Stomach (tissue), 9 donors: Measurements from ENCODE around the gene AAMP. TPM values are rescaled to one million over a fixed set of nuclear protein-coding genes. Genes with fewer than 3 reads are reported as not detected.
A peak's percentile ranks its signal among the peaks of the same experiment; 100 is the strongest.

Source experiments
- DNase-seq, 2 donors: peaks; one replicate each; pipeline versions ENCODE4 v3.0.0 to v3.0.0-alpha.2; 2013 to 2019
- H3K27ac ChIP-seq, 5 donors: fragments of 200-600 bp in 4 of 5; sonication (generic) in 4 of 5; one replicate each; pipeline ENCODE4 v1.5.1; 2013 to 2019; ENCODE audit warnings: mild to moderate bottlenecking in 1 of 5, moderate library complexity in 1 of 5
- H3K27me3 ChIP-seq, 3 donors: fragments of 200-600 bp; sonication (generic); one replicate each; pipeline ENCODE4 v1.5.1; 2017 to 2019; ENCODE audit warnings: mixed run types in 1 of 3
- H3K36me3 ChIP-seq, 4 donors: fragments of 200-600 bp; sonication (generic); 1 replicate in 3 of 4; 2 replicates in 1 of 4; pipeline ENCODE4 v1.5.1; 2016 to 2019
- H3K4me1 ChIP-seq, 4 donors: fragments of 200-600 bp; sonication (generic); one replicate each; pipeline ENCODE4 v1.5.1; 2016 to 2019
- H3K4me3 ChIP-seq, 4 donors: fragments of 200-600 bp; sonication (generic) in 3 of 4; one replicate each; pipeline ENCODE4 v1.5.1; 2016 to 2019; ENCODE audit warnings: mild to moderate bottlenecking in 1 of 4
- H3K9me3 ChIP-seq, 4 donors: fragments of 200-600 bp; sonication (generic); one replicate each; pipeline ENCODE4 v1.5.1; 2016 to 2019
- CTCF ChIP-seq, 7 experiments: fragments of 450-650 bp in 4 of 7; fragments of 200-600 bp in 3 of 7; sonication (generic) in 3 of 7; IDR thresholded peaks; one replicate each; pipeline ENCODE4 v1.5.1; 2016 to 2019; ENCODE audit warnings: antibody characterized with exemption in 7 of 7, control low read depth in 2 of 7, mild to moderate bottlenecking in 1 of 7
- EP300 ChIP-seq: sonication (generic); formaldehyde crosslinking; IDR thresholded peaks from one replicate; pipeline ENCODE4 v1.6.1; 2017; ENCODE audit warnings: antibody characterized with exemption
- POLR2A ChIP-seq, 4 donors: fragments of 450-650 bp; IDR thresholded peaks; one replicate each; pipeline ENCODE4 v1.6.1; 2016; ENCODE audit warnings: antibody characterized with exemption in 4 of 4, control low read depth in 2 of 4, mild to moderate bottlenecking in 1 of 4, moderate library complexity in 1 of 4
- POLR2AphosphoS5 ChIP-seq, 3 donors: sonication (generic); formaldehyde crosslinking; IDR thresholded peaks; one replicate each; pipeline ENCODE4 v1.6.1; 2016; ENCODE audit warnings: antibody characterized with exemption in 3 of 3
- WGBS, 5 donors: extraction: QIAGEN DNeasy Blood & Tissue Kit in 3 of 5; methylation state at CpG; one replicate each; pipeline versions ENCODE4 v1.1.5 to v1.1.7; 2013 to 2018; 5-methylcytosine and 5-hydroxymethylcytosine counted together
- intact Hi-C: fragments of 100-400 bp; cut with DNase I; formaldehyde crosslinking; loops from one replicate; pipeline ENCODE4 v1.15.1; 2023; ENCODE audit warnings: low total_unique reads
- polyA plus RNA-seq, 3 donors: library from polyadenylated mRNA; stranded (reverse); fragments of 200-250 nt; gene quantifications; one replicate each; pipeline ENCODE4 v1.2.3, GENCODE V29; 2013
- total RNA-seq, 5 donors: library from RNA; depleted of rRNA; stranded (reverse); fragments of >200 nt; gene quantifications; one replicate each; pipeline versions ENCODE4 v1.1.0 to v1.2.3, GENCODE V29; 2014 to 2016
- donor health status: healthy with polysubstance abuse.
- donor health status: Bipolar disorder and iron deficiency.
- donor health status: healthy.

The AAMP gene
- total and polyA plus RNA-seq, 8 donors: 82.6 to 218 (median 159) TPM

GRCh38 chr2:218223046-218223445, 46.9 kb downstream of the AAMP start:
- H3K4me1 ChIP-seq: peaks cover 53 to 98% (median 79%) of the 10 kb centered on the region in 4 donors
- TF ChIP-seq POLR2AphosphoS5 (IDR thresholded peaks at IDR 0.05): no peak
- no peak for TF ChIP-seq EP300
- no peak for TF ChIP-seq POLR2A (IDR thresholded peaks at IDR 0.05)
- no peak for TF ChIP-seq CTCF (IDR thresholded peaks at IDR 0.05)
- no peaks in the 10 kb centered on the region for H3K9me3 ChIP-seq
- intact Hi-C loops: no loop called here
- peaks cover 14 to 51% (median 46%) of the 10 kb centered on the region in 4 donors for H3K36me3 ChIP-seq
- no peak for DNase-seq
- no peaks in the 10 kb centered on the region for H3K27me3 ChIP-seq
- WGBS, 5 donors: 50 to 66% (median 59%) methylated on average over 5 of the region's 5 CpGs
- no peak overlapping the region for H3K4me3 ChIP-seq
- peak overlapping the region in 3 of 5 donors; percentile 5 to 35 (median 5) for H3K27ac ChIP-seq

- no peaks in the 10 kb centered on the region for H3K27me3 ChIP-seq
- H3K36me3 ChIP-seq: peaks cover 3 to 31% (median 25%) of the 10 kb centered on the region in 4 donors
- peaks cover 53 to 87% (median 79%) of the 10 kb centered on the region in 4 donors for H3K4me1 ChIP-seq
- WGBS, 5 donors: 38 to 50% (median 44%) methylated on average over 5 of the region's 5 CpGs
- peak overlapping the region in 1 of 4 donors; percentile 17 for H3K4me3 ChIP-seq
- intact Hi-C loops: no loop called here
- H3K27ac ChIP-seq: peak overlapping the region in 3 of 5 donors; percentile 9 to 38 (median 26)
- TF ChIP-seq POLR2A (IDR thresholded peaks at IDR 0.05) (no peak), POLR2AphosphoS5 (IDR thresholded peaks at IDR 0.05) (no peak), EP300 (no peak), CTCF (IDR thresholded peaks at IDR 0.05) (no peak)
- DNase-seq: peak in 1 of 2 donors; percentile 36
- no peaks in the 10 kb centered on the region for H3K9me3 ChIP-seq
Observed at GRCh38 chr2:218221000-218221399, 48.9 kb downstream of the AAMP start.

GRCh38 chr2:218219934-218220333, 50.0 kb downstream of the AAMP start:
- Histone ChIP-seq H3K9me3 (no peaks in the 10 kb centered on the region), H3K27me3 (no peaks in the 10 kb centered on the region), H3K36me3 (peaks cover 0 to 20% (median 15%) of the 10 kb centered on the region in 4 donors), H3K27ac (peak overlapping the region; percentile 59 to 99 (median 98)), H3K4me3 (peak overlapping the region; percentile 71 to 96 (median 94)), H3K4me1 (peaks cover 53 to 80% (median 74%) of the 10 kb centered on the region in 4 donors)
- WGBS, 5 donors: 15 to 54% (median 31%) methylated on average over 2 of the region's 2 CpGs
- no peak for DNase-seq
- intact Hi-C loops: no loop called here
- TF ChIP-seq POLR2A (IDR thresholded peaks at IDR 0.05) (no peak), CTCF (IDR thresholded peaks at IDR 0.05) (no peak), EP300 (no peak), POLR2AphosphoS5 (IDR thresholded peaks at IDR 0.05) (no peak)

- peak overlapping the region; percentile 54 to 99 (median 98) for H3K27ac ChIP-seq
- peak overlapping the region; percentile 71 to 96 (median 94) for H3K4me3 ChIP-seq
- H3K36me3 ChIP-seq: peaks cover 0 to 13% (median 4%) of the 10 kb centered on the region in 4 donors
- no peaks in the 10 kb centered on the region for H3K9me3 ChIP-seq
- H3K27me3 ChIP-seq: no peaks in the 10 kb centered on the region
- WGBS, 5 donors: 4 to 7% (median 7%) methylated on average over 4 of the region's 4 CpGs
- TF ChIP-seq POLR2AphosphoS5 (IDR thresholded peaks at IDR 0.05) (no peak), EP300 (no peak), POLR2A (IDR thresholded peaks at IDR 0.05) (no peak), CTCF (IDR thresholded peaks at IDR 0.05) (no peak)
- peak in 1 of 2 donors; percentile 23 for DNase-seq
- intact Hi-C loops: no loop called here
- peaks cover 45 to 66% (median 62%) of the 10 kb centered on the region in 4 donors for H3K4me1 ChIP-seq
Observed at GRCh38 chr2:218218268-218219185, 51.4 kb downstream of the AAMP start.
